Measurements from ENCODE around the gene ZBTB40.

The ZBTB40 gene

GRCh38 chr1:22507587-22507986 is 55.9 kb downstream of the ZBTB40 start:
- no peak for DNase-seq (ENCODE audit: low read depth in 2 of 2)

DNA sequence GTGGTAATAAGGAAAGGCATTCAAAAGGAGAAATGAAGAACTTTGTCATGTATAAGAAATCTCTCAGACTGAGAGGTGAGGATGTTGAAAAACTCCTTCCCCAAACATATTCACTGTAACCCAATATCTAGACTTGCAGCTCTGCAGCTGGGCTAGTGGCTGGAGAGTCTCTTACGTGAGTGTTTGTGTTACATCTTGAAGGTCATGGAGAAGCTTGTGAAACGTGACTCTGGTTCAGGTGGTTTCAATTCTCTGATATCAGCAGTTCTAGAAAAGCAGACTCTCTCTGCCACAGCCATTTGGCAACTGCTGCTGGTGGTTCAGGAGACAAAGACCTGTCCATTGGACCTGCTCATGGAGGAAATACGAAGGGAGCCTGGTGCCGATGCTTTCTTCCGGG is 56.7 kb downstream of the ZBTB40 start:
- DNase-seq (ENCODE audit: low read depth in 2 of 2) = no peak

GRCh38 chr1:22508991-22509390 is 57.3 kb downstream of the ZBTB40 start:
- DNase-seq (ENCODE audit: low read depth in 2 of 2) = no peak

GRCh38 chr1:22509815-22510214 is 58.2 kb downstream of the ZBTB40 start:
- DNase-seq (ENCODE audit: low read depth in 2 of 2) = no peak

GRCh38 chr1:22512873-22513272 is 61.2 kb downstream of the ZBTB40 start:
- DNase-seq (ENCODE audit: low read depth in 2 of 2) = no peak

DNA sequence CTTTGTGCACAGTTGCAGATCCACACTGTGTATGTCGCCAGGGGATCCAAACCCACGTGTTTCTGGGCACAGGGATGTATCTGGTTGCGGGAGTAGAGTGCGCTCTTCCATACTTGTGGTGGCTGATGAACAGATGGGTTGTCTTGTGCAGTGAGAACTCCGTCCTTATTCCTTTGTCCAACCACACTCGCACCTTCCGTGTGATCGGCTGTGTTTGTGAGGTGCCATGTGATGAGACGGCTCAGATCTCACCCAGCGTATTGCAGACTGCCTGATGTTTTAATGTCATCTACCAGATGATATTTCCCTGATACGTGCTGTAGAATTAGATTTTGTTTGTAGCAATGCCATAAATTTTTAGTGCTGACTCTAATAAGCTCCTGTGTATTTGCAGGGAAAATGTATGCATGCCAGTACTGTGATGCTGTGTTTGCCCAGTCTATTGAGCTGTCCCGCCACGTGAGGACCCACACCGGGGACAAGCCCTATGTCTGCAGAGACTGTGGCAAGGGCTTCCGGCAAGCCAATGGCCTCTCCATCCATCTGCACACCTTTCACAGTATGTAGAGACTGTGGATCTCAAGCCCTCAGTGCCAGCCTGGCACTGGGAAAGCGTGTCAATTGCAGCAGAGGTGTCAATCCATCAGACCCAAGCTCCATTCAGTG is 65.4 kb downstream of the ZBTB40 start:
- DNase-seq (ENCODE audit: low read depth in 2 of 2) = no peak

- DNase-seq (ENCODE audit: low read depth in 2 of 2) = no peak
Observed at GRCh38 chr1:22517956-22518355, 66.3 kb downstream of the ZBTB40 start.

- no peak for DNase-seq (ENCODE audit: low read depth in 2 of 2)
Observed at GRCh38 chr1:22518379-22518778, 66.7 kb downstream of the ZBTB40 start.

- no peak for DNase-seq (ENCODE audit: low read depth in 2 of 2)
Observed at GRCh38 chr1:22520871-22521270, 69.2 kb downstream of the ZBTB40 start.

- no peak for DNase-seq (ENCODE audit: low read depth in 2 of 2)
Observed at GRCh38 chr1:22521692-22522091, 70.0 kb downstream of the ZBTB40 start.

- DNase-seq (ENCODE audit: low read depth in 2 of 2) = no peak
Observed at GRCh38 chr1:22522221-22522743, 70.6 kb downstream of the ZBTB40 start.

GRCh38 chr1:22524481-22524880 is 72.8 kb downstream of the ZBTB40 start:
- no peak for DNase-seq (ENCODE audit: low read depth in 2 of 2)

DNA sequence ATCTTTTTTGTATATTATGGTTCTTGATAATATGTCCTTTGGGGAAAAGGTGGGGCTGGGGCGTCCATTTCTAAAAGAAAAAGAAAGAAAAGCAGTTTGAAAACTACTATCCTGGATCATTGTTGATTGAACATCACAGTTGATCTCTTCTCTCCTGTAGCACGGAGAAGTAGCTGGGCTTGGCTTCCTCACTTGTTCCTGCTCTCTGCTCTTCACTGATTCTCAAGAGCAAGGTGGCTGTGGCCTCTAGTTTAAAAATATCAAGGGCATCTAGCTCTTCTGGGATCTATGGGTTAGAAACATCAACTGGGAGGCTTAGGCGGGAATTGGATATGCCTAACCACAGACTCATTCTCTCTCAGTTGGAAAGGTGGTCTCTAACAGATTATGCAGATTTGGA is 73.6 kb downstream of the ZBTB40 start:
- no peak for DNase-seq (ENCODE audit: low read depth in 2 of 2)

- no peak for DNase-seq (ENCODE audit: low read depth in 2 of 2)
Observed at GRCh38 chr1:22525646-22526045, 74.0 kb downstream of the ZBTB40 start.

DNA sequence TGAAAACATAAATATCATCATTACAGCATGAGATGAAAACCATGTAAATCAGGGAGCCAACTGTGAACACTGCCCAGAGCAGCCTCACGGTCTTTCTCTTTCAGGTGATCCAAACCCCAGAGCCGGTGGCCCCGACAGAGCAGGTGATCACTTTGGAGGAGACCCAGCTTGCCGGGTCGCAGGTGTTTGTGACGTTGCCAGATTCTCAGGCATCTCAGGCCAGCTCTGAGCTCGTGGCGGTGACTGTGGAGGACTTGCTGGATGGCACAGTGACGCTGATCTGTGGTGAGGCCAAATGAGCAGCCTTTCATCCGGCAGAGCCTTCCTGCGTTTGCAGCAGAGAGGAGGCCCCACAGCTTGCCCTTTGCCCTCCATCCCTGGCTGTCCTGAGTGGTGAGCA is 74.4 kb downstream of the ZBTB40 start:
- DNase-seq (ENCODE audit: low read depth in 2 of 2) = no peak

DNA sequence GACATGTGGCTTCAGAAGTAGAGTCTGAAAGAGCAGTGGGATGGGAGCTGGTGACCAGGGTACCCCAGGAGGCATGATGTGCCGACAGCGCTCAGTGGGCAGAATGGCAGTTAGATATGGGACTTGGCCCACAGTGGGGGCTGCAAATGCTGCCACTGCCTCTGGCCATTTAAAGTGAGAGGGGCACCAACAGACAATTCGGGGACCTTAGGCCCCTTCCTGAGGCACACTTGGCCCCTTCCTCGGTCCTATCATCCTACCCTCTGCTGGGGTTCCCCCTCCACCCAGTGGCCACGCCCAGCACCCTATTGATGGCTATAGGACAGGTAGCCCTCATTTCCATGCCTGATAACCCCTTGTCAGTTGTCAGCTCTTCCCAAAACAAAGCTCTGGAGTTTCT is 75.0 kb downstream of the ZBTB40 start:
- no peak for DNase-seq (ENCODE audit: low read depth in 2 of 2)

GRCh38 chr1:22527122-22527521 is 75.5 kb downstream of the ZBTB40 start:
- no peak for DNase-seq (ENCODE audit: low read depth in 2 of 2)

GRCh38 chr1:22527555-22528296 is 76.1 kb downstream of the ZBTB40 start:
- no peak for DNase-seq (ENCODE audit: low read depth in 2 of 2)

GRCh38 chr1:22528451-22528850 is 76.8 kb downstream of the ZBTB40 start:
- no peak for DNase-seq (ENCODE audit: low read depth in 2 of 2)

GRCh38 chr1:22529901-22530621 is 78.4 kb downstream of the ZBTB40 start:
- DNase-seq (ENCODE audit: low read depth in 2 of 2) = no peak

- no peak for DNase-seq (ENCODE audit: low read depth in 2 of 2)
Observed at GRCh38 chr1:22530715-22531114, 79.1 kb downstream of the ZBTB40 start.

DNA sequence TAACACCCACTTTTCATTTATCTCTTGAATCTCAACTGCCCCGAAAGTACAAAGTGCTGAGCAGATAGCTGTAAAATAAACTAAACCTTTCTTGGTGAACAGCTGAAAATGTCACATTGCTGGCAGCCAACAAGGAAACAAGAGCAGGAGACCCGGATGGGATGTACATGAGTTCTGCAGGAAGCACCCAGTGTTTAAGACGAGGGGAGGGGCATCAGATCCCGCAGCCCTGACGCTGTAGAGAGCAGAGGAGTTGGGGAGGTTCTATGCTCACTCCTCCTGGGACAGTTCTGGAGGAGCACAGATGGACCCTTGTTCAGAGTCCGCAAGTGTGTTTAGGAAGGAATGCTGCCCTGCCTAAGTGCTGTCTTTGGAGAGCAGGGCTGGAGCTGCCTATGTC is 79.6 kb downstream of the ZBTB40 start:
- DNase-seq (ENCODE audit: low read depth in 2 of 2) = no peak

Measured in stimulated activated CD4-positive, alpha-beta T cell treated with anti-CD3 and anti-CD28 coated beads, Interleukin-1b, Interleukin-23, amount 100 ng/mL, for 4 hours (primary cell).